ENCODE data around the gene ERBB3.

GRCh38 chr12:56046027-56046780 lies 33.8 kb upstream of the ERBB3 start:
- TF ChIP-seq TAF1 (IDR thresholded peaks at IDR 0.05; ENCODE audit: borderline replicate concordance, low read depth, low read length): no peak
- peak; percentile 15; the same call in 1 of the 2 replicates for TF ChIP-seq POLR2AphosphoS5 (IDR thresholded peaks at IDR 0.05; ENCODE audit: low read depth, low read length)
